Measurements from ENCODE around the gene OBSCN.

Gene OBSCN

GRCh38 chr1:228414511-228415211 lies 206.8 kb downstream of the OBSCN start:
- DNase-seq (ENCODE audit: low read depth, low spot score), result no peak

- DNase-seq (ENCODE audit: low read depth, low spot score), result no peak
Observed at GRCh38 chr1:228415221-228415620, 207.4 kb downstream of the OBSCN start.

GRCh38 chr1:228415853-228416216 lies 208.0 kb downstream of the OBSCN start:
- no peak for DNase-seq (ENCODE audit: low read depth, low spot score)

- no peak for DNase-seq (ENCODE audit: low read depth, low spot score)
Observed at GRCh38 chr1:228416217-228416933, 208.5 kb downstream of the OBSCN start, which contains the start of gene TRIM17. TSS of gene TRIM17 (minus strand) at chr1:228416861. CDS start at chr1:228415072, 1,789 bp downstream.

- DNase-seq (ENCODE audit: low read depth, low spot score), result no peak
Observed at GRCh38 chr1:228417061-228417460, 209.2 kb downstream of the OBSCN start.

GRCh38 chr1:228417483-228418203 lies 209.8 kb downstream of the OBSCN start:
- DNase-seq (ENCODE audit: low read depth, low spot score), result no peak

DNA sequence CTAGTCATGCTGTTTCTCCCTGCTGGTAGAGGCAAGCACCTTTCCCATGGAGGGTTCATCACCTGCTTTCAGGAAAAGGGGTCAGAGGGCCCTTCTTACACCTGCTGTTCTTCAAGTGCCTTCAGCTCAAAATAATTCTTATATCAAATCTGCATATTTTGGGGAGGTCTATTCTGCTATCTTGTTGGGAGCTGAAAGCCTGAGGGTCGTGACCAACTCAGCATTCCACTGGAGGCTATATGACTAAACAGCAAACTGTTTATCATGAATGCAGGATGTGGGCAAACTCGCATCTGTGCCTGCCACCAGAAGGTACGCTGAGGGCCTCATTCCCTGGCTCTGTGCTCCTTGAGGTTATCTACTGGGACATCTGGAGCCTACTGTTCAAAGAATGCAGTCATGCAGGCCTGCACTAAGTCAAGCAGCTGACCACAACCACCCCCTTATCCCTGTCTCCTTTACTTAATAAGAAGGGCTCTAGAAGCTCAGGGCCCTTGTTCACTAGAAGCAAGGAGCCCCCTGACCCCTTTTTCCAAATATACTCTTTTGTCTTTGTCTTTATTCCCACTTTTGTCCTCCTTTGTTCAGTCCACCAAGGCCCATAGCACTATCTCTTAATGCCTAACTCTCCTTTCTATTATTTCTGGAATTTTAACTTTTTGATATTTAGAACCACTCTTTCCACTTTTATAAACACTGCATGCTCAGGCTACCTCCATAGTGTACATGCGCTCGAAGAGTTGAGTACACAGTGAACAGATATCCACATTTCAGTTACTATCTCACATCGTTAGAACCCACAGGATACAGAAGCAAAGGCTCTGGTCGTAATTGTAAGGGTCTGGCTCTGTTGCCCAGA lies 213.4 kb downstream of the OBSCN start:
- no peak for DNase-seq (ENCODE audit: low read depth, low spot score)

DNA sequence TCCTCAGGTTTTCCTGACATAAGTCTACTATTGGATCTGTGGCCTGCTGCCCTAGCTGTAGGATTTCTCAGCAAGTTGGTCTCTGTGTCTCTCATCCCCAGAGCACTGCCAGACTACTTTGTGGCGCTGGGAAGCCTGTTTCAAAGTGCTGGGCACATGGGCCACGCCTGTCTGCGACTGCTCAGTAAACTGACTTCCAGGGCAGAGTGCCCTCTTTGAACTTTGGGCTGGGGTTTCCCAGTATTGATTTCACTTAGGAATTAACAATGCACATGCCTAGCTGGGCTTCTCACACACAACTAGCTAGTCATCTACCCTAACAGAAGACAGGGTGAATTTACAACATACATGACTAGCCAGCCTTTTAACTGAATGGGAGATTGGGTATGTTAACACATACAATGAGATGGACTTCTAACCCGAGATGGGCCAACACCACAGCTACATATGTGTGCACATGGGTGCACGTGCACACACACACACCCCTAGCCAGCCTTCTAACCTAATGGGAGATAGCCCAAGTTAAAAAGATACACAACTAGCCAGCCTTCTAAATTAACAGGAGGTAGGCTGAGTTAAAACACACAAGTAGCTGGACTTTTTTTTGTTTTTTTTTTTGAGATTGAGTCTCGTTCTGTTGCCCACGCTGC lies 215.7 kb downstream of the OBSCN start:
- no peak for DNase-seq (ENCODE audit: low read depth, low spot score)

DNA sequence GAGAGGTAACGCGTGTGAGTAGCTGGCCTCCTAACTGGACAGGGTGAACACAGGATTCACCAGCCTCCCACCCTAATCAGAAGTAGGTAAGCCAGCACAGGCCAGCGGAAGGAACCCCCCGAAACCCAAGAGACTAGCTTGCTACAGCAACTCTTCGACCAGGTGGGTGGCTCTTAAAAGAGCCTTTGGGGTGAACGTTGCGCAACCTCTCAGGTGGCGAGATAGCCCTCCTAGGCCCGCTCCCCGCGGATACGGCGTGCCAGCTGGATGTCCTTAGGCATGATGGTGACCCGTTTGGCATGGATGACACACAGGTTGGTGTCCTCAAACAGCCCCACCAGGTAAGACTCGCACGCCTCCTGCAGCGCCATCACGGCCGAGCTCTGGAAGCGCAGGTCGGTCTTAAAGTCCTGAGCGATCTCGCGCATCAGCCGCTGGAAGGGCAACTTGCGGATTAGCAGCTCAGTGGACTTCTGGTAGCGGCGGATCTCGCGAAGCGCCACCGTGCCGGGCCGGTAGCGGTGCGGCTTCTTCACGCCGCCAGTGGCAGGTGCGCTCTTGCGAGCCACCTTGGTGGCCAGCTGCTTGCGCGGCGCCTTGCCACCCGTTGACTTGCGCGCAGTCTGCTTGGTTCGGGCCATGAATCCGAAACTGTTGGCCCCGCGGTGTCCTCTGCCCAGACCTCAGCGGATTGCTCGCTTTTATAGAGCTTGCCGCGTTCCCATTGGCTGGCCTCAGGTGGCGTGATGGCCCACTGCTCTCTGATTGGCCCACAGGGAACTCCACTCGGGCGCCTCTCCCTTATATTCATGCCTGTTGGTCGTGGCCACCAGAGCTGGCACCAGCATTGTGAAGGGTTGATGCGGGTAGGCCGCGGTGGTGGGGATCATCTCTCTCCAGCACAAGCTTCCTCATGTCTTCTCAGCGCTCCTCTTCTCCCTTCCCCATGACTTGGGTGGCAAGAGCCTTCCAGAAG lies 217.1 kb downstream of the OBSCN start:
- no peak for DNase-seq (ENCODE audit: low read depth, low spot score)

DNA sequence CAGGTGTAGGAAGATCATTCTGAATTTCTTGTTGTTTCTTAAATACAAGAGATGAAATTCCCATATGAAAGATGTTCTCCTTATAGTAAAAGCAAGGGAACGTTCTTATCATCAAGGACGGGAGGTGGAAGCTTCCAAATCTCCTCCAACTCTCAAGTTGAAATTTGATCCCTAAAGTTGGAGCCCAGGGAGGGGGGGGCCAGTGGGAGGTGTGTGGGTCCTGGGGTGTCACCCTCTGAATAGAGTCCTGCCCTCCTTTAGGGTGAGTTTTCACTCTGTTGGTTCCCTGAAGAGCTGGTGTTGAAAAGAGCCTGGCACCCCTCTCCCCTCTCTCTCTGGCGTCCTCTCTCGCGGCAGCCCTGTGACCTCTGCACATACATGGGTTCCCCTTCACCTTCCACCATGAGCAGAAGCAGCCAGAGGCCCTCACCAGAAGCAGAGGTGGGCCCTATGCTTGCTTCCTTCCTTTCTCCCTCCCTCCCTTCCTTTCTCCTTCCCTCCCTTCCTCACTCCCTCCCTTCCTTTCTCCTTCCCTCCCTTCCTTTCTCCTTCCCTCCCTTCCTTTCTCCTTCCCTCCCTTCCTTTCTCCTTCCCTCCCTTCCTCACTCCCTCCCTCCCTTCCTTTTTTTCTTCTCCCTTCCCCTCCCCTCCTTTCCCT lies 218.8 kb downstream of the OBSCN start:
- DNase-seq (ENCODE audit: low read depth, low spot score), result no peak

DNA sequence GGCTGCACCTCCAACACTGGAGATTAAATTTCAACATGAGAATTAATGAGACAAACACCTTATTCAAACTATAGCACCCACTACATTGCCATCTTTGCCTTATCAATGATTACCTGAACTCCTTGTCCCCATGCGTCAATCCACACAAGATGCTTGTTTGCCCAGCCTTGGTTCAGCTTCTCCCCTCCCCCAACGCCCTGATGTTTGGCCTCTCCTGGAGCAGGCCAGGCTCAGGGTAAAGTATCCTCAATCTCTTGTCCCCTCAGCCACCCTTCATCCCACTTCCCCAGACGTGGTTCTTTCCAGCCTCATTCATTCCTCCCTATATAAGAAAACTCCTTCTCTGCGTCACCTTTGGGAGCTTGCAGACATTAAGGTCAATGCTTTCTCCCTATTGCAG lies 220.6 kb downstream of the OBSCN start:
- no peak for DNase-seq (ENCODE audit: low read depth, low spot score)
